ENCODE data around the gene CEP20.

CEP20 gene

DNA sequence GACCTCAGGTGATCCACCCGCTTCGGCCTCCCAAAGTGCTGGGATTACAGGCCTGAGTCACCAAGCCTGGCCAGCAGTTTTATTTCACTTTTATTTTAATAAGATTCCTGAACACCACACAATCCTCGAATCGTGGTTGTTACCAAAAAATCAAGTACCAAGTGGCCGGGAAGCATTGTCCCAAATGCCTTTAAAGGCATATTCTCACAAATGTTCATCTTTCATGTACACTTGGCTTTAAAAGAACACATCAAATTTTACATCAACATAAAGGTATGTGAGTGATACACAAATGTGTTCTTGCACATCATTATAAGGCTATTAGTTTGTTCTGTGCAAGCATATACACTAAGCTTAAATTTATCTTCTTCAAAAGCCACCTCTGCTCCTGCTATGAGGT is 23.5 kb downstream of the CEP20 start:
- TF ChIP-seq, protein P1, sequence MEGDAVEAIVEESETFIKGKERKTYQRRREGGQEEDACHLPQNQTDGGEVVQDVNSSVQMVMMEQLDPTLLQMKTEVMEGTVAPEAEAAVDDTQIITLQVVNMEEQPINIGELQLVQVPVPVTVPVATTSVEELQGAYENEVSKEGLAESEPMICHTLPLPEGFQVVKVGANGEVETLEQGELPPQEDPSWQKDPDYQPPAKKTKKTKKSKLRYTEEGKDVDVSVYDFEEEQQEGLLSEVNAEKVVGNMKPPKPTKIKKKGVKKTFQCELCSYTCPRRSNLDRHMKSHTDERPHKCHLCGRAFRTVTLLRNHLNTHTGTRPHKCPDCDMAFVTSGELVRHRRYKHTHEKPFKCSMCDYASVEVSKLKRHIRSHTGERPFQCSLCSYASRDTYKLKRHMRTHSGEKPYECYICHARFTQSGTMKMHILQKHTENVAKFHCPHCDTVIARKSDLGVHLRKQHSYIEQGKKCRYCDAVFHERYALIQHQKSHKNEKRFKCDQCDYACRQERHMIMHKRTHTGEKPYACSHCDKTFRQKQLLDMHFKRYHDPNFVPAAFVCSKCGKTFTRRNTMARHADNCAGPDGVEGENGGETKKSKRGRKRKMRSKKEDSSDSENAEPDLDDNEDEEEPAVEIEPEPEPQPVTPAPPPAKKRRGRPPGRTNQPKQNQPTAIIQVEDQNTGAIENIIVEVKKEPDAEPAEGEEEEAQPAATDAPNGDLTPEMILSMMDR (IDR thresholded peaks at IDR 0.05; ENCODE audit: control insufficient read depth, extremely low read depth, insufficient read depth): no peak
- H3K4me3 ChIP-seq (ENCODE audit: low read depth, low read length): no peak overlapping the region
- DNase-seq (ENCODE audit: low read depth): no peak

DNA sequence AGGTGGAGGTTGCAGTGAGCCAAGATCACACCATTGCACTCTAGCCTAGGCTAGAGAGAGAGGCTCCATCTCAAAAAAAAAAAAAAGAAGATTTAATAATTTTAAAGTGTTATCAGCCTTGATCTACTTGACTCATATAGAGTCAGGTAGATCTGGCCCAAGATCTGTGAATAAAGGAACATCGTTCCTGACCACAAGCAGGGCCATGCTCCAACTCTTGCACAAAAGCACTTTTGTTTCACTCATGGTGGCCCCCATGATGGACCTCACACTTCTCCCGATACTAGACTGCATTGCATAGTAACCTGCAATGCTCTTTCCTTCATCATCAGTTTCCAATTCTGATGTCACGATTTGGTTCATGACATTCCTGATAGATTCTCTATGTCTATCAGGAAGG is 26.4 kb downstream of the CEP20 start:
- H3K4me3 ChIP-seq (ENCODE audit: low read depth, low read length): no peak overlapping the region
- TF ChIP-seq, protein P1 (IDR thresholded peaks at IDR 0.05; ENCODE audit: control insufficient read depth, extremely low read depth, insufficient read depth): no peak
- no peak for DNase-seq (ENCODE audit: low read depth)

DNA sequence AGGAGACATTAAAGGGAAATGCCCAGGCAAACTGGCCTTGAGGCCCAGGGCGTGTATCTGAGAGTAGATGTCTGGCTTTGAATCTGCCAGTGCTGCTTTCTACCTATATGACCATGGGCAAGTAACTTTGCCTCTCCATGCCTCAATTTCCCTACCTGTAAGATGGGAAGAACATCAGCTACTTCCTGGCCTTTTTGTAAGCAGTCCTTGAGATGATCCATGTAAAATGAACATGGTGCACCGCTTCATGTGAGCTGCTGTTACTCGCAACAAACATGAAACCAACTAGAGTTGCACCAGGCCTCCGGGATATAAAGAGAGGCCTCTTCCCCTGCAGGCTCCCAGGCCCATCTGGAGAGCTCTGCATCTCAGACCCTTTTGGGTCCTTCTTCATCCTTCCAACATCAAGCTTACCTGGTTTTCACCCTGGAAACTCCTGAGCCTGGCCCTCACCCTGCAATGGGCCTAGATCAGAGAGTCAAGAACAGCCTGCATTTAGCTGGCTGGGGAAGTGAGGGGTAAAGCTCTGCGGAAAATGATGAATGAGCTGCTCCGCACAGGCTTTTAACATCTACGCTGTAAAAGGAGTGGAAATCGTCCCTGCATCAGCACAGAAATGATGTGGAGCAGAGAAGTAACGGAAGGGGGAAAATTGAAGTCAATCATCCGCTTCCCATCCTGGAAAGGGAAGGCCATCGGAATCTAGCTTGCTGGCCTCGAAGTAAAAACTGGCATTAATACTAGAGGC is 29.3 kb downstream of the CEP20 start:
- TF ChIP-seq, protein P1 (IDR thresholded peaks at IDR 0.05; ENCODE audit: control insufficient read depth, extremely low read depth, insufficient read depth): no peak
- no peak overlapping the region for H3K4me3 ChIP-seq (ENCODE audit: low read depth, low read length)
- DNase-seq (ENCODE audit: low read depth): no peak

DNA sequence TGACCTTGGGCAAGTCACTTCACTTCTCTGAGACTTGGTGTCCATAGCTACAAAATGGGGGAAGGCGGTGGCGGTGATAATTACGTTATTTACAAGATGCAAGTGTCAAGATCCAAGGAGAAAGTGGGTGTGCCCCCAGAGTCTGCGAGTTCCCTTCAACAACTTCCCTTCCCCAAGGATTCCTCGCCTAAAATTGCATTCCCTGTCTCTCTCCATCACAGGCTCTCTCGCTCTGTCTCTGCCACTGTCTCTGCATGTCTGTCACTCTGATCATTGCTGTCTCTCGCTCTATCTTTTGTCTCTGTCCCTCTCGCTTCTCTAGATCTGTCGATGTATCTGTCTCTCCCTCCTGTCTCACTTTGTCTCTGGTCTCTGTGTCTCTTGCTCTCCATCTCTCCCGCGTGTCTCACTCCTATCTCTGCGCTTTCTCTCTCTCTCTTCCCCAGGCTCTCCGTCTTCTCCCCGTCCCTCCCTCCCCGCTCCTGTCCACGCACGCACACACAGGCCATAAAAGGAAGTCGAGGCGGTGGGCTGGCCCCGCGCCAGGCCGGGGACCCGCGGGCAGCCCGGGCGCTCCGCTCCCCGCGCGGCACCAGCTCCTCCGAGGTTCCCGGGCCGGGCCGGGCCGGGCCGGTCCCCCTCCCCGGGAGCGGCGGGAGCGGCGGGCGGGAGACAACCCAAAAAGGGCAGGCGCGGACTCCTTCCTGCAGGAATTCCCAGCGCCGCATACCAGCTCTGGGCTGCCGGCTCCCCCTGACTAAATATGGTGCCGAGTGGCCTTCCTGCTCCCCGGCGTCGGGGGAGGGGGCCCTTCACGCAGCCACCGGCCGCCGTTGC is 30.5 kb downstream of the CEP20 start:
- TF ChIP-seq, protein P1 (IDR thresholded peaks at IDR 0.05; ENCODE audit: control insufficient read depth, extremely low read depth, insufficient read depth): no peak
- H3K4me3 ChIP-seq (ENCODE audit: low read depth, low read length): no peak overlapping the region
- no peak for DNase-seq (ENCODE audit: low read depth)

DNA sequence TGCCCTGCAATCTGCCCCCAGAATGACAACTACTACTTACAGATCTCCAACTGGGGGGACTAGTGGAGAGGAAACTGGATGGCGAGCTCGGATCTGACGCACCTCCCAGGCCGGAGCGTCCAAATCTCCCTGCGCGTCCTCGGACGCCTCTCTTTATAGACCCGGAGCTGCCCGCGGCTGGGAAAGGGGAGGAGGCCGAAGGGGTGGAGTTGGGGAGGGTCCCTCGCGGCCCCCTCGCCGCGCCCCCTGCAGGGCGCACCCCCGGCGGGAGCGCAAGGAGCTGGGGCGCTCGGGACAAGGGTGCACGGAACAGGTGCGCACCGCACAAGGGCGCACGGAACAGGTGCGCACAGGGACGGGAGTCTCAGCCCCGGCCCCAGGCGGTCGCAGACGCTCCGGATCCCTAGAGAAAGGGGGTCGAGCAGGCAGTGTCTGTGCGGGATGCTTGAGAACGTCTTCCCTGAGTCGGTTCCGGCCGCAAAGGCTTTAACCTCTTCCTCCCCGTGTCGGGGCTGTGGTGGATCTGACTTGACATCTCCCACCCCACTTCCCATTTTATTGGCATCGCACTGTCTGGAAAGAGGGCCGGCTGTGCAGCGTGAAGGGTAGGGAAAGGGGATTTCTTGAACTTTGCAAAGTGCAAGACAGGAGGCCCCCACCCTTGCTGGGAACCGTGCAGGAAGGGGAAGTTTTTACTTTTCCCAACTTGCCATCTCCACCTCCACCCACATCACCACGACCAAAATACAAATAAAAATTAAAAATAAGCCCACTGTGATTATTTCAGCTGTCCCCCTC is 31.3 kb downstream of the CEP20 start, which contains the start of gene MYH11:
MYH11 (minus strand) TSS at position 128 of the 798 bp plus-strand sequence. CDS start 18,776 bp downstream, outside the sequence.
- H3K4me3 ChIP-seq (ENCODE audit: low read depth, low read length): no peak within 1 kb of the TSS
- TF ChIP-seq, protein P1 (IDR thresholded peaks at IDR 0.05; ENCODE audit: control insufficient read depth, extremely low read depth, insufficient read depth): no peak
- no peak for DNase-seq (ENCODE audit: low read depth)

DNA sequence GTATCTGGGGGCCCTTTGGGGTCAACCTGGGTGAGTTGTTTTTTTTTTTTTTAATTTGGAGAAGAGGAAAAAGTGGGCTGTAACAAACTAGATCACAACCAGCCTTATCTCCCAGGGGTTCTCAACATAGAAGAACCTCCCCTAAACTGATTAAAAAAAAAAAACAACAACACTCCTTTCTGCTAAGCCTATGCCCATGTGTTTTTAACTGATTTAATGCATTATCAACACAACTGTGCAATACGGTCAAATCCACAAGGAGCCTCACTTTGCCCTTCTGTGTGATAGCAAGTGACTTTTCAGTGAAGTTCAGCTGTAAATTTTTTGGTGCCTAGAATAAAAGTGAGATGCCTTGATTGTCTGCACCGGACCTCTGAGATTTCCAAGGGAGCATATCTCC is 32.2 kb downstream of the CEP20 start:
- TF ChIP-seq, protein P1 (IDR thresholded peaks at IDR 0.05; ENCODE audit: control insufficient read depth, extremely low read depth, insufficient read depth): no peak
- no peak for DNase-seq (ENCODE audit: low read depth)
- no peak overlapping the region for H3K4me3 ChIP-seq (ENCODE audit: low read depth, low read length)

All from LNCaP clone FGC (cell line).